ENCODE data around the gene IGSF9B.
"Not testable (repeated sequence)": the region's sequence is repeated elsewhere in the genome, so short reads cannot be mapped to it uniquely, and the experiment has no call there.

Gene IGSF9B, protein sequence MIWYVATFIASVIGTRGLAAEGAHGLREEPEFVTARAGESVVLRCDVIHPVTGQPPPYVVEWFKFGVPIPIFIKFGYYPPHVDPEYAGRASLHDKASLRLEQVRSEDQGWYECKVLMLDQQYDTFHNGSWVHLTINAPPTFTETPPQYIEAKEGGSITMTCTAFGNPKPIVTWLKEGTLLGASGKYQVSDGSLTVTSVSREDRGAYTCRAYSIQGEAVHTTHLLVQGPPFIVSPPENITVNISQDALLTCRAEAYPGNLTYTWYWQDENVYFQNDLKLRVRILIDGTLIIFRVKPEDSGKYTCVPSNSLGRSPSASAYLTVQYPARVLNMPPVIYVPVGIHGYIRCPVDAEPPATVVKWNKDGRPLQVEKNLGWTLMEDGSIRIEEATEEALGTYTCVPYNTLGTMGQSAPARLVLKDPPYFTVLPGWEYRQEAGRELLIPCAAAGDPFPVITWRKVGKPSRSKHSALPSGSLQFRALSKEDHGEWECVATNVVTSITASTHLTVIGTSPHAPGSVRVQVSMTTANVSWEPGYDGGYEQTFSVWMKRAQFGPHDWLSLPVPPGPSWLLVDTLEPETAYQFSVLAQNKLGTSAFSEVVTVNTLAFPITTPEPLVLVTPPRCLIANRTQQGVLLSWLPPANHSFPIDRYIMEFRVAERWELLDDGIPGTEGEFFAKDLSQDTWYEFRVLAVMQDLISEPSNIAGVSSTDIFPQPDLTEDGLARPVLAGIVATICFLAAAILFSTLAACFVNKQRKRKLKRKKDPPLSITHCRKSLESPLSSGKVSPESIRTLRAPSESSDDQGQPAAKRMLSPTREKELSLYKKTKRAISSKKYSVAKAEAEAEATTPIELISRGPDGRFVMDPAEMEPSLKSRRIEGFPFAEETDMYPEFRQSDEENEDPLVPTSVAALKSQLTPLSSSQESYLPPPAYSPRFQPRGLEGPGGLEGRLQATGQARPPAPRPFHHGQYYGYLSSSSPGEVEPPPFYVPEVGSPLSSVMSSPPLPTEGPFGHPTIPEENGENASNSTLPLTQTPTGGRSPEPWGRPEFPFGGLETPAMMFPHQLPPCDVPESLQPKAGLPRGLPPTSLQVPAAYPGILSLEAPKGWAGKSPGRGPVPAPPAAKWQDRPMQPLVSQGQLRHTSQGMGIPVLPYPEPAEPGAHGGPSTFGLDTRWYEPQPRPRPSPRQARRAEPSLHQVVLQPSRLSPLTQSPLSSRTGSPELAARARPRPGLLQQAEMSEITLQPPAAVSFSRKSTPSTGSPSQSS (N-terminal part only)

DNA sequence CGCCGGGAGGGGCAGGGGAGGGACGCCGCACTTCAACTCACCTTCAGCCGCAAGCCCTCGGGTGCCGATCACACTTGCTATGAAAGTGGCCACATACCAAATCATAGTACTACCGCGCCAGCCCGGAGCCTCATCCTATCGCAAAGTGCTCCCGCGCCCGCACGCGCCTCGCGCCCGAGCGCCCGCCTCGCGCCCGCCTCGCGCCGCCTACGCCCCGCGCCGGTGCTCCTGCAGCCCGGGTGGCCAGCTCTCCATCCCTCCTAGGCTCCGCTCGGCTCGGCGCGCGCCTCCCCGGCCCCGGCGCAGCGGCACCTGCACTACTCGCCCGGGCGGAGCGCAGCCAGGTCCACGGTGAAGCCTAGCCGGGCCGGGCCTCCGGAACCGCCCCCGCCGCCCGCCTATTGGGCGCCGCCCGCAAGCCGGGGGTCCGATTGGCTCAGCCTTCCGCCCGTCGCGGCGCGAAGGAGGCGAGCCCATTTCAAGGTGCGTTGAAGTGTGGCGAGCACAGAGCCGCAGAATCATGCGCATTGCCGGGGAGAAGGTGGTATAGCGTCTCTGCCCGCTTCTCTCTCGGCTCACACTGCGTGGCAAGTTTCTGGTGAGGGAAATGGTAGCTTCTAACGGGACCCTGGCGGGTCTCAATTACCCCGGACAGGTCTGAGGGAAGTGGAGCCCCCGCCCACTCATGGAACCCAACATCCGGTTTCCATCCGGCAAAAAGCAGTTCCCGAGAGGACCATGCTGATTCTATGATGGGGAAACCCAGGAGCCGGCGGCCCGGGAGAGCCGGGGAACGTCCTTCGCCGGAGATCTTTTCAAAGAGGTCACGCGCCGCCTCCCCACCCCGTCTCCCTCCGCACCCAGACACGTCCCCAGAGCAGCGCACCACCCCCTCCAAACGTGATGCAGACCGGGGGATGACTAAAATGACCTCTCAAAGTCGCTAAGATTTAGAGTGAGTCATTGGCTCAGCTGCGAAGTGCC, at the start of gene IGSF9B:
TSS of gene IGSF9B (minus strand) at position 319 of the 984 bp plus-strand sequence. CDS start at position 105, 214 bp downstream.
- peak; percentile 81 for DNase-seq

DNA sequence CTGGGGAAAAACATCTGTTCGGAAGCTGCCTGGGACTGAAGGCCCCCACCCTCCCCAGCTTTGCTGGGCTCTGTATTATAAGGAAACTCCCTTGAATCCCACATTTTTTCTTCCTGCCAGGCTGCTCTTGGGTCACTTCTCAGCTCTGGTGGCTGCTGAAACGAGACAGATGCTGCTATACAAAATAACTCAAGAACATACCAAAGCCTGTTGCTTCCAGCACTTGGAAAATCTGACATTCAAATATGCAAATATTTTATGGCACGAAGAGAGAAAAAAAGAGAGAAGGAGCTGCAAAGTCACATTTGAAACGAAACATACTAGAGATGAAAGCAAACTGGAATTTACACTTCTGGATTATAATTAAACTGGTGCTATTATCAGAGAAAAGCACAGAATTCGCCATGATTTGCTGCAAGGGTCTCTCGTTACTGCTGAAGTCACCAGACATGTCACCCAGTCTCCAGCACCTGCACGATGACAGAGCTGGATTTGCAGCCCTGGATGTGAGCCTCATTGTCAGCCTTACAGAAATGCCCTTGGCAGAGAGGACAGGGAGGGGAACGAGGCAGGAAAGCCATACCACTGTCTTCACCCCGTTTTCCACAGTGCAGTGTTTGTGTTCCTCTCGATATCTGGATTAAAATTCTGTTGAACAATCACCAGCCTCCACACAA, 47.9 kb upstream of the IGSF9B start:
- peak in 1 of 2 experiments; percentile 11 for DNase-seq

DNA sequence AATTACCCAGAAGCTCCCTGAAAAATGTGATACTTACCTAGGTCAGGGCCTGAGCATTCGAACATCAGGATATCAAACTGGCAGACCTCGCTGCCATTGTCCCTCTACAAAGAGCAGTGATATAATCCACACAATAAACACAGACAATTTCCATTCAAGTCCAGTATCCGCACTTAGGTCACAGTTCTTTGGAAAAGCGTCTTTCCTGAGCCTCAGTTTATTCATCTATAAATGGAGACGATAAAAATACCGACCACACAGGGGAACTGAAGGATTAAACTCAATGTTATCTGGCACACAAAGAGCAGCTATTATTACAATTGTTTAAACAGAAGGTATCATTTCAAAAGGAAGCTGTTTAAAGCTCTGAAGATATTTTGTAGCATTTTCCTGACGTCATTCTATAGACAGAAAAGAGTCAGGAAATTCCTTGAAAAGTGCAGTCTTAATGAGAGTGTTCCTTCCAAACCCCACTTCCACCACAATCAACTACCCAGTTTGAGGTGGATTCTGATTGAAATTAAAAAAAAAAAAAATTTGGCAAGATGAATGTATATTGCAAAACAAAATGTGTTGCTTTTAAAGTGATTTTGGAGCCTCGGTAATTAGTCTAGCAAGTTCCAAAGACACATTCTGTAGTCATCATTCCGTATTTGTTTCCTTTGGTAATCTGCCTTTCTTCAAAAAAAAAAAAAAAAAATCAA, 47.2 kb upstream of the IGSF9B start:
- no peak for DNase-seq

DNA sequence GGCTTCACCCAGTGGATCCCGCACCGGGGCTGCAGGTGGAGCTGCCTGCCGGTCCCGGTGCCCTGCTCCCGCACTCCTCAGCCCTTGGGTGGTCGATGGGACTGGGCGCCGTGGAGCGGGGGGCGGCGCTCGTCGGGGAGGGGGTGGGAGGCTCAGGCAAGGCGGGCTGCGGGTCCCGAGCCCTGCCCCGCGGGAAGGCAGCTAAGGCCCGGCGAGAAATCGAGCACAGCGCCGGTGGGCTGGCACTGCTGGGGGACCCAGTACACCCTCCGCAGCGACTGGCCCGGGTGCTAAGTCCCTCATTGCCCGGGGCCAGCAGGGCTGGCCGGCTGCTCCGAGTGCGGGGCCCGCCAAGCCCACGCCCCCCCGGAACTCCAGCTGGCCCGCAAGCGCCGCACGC, 46.1 kb upstream of the IGSF9B start:
- DNase-seq = not testable (repeated sequence)

DNA sequence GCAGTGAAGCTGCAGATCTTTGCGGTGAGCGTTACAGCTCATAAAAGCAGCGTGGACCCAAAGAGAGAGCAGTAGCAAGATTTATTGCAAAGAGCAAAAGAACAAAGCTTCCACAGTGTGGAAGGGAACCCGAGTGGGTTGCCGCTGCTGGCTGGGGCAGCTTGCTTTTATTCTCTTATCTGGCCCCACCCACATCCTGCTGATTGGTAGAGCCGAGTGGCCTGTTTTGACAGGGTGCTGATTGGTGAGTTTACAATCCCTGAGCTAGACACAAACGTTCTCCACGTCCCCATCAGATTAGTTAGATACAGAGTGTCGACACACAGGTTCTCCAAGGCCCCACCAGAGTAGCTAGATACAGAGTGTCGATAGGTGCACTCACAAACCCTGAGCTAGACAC, 45.6 kb upstream of the IGSF9B start:
- not testable (repeated sequence) for DNase-seq

DNA sequence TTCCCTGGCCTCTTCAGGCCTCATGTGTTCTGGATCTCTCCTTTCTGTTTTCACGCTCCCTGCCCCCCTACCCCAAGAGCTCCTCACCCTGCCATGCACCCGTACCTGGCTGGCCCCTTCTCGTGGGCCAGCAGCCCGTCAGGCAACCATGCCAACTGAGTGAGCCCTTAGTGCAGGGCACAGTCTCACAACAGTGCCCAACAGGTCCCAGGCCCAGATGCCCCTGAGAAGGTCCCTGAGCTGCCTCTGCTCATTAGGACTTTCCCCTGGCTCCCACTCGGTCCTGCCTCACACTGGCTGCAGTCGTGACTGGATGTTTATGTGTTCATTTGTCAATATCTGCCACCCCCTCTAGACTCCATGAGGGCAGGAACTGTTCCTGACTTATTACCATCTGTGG, 44.8 kb upstream of the IGSF9B start:
- DNase-seq = no peak

DNA sequence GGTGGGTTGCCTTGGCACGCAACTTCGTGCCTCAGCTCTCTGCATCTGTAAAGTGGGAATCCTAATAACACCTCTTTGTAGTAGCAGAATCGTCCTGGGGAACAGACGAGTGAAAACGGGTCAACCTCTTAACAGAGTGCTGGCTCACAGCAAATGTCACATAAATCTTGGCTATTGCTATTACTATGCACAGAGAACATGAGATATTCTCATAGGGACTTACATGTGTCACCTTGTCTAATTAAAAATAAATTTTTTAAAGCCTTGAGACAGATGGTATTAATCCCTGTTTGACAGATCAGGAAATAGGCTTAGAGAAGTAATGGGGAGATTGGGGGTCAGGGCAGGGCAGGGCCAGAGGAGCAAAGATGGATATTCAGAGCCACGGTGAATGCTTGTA, 44.3 kb upstream of the IGSF9B start:
- DNase-seq = no peak

DNA sequence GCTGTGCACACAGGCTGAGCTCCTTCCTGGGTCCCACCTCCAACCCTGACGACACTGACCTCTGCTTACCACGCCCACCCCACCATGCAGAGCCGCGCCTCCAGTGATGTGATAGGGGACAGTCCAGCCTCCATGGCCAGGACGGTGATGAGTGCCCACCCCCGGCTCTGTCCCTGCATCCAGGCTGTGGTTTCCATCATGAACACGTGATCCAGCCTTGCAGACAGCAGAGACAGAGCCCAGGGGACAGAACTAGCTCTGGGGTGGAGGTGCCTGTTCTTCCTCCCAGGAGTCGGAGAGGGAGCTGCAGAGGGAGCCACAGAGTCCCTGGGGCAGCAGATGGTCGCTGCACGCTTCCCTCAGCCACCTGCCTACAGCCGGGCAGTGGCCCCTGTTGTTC, 42.6 kb upstream of the IGSF9B start:
- DNase-seq = no peak

DNA sequence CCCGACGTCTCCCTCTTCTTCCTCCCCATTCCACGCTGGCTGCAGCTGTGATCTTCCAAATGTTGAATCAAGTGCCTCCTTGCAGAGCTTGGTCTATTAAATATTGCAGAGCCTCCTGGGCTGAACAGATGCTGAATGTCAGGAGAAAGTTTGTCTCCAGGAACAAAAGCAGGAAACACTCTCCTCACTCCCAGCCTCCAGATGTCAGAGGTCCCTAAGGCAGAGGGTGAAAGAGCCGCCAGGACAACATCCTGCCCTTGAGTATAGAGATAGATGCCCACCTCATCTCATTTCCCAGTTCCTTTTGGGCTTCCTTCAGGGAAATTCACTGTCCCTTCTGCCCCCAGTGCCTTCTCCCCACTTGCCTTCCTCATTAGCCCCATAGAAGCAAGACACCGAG, 40.8 kb upstream of the IGSF9B start:
- no peak for DNase-seq

DNA sequence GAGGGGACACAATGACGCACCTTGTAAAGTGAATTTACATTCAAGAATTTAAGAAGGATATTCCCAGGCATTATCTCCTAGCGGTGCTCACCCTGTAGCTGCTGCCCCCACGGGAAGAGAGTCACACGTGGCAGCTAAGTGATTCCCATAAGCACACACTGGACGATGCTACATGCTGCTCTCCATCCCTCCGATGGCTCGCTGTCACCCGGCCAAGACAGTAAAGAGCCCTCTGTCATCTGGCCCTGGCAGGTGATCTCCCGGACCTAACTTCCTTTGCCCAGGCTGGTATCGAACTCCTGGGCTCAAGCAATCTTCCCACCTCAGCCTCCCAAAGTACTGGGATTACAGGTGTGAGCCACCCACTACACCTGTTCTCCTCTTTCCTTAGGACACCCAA, 39.9 kb upstream of the IGSF9B start:
- DNase-seq = no peak

DNA sequence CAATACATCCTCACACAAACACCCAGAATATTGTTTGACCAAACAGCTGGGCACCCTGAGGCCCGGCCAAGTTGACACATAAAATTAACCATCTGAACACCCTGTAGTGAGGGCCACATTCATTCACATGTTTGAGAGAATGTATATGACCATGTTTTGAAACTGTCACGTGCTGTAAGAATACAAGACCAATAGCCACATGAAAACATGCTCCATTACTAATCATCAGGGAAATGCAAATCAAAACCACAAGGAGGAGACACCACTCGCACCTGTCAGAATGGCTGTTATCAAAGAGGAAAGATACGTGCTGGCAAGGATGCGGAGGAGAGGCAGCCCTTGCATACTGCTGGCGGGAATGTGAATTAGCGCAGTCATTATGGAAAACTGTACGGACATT, 38.3 kb upstream of the IGSF9B start:
- DNase-seq = no peak

DNA sequence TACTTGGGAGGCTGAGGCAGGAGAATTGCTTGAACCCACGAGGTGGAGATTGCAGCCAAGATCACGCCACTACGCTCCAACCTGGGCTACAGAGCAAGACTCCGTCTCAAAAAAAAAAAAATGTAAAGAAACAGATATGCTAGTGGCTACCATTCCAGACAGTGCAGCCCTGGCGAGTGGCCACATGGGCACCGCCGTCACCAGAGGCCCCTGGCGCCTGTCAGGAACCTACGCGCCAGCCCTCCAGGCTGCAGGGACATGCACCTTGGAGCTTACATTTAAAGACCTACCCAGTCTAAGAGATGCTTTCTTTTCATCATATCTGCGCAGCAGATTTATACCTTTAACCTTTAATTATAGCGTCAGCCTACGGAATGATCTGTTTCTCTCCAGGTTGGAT, 37.2 kb upstream of the IGSF9B start:
- no peak for DNase-seq

DNA sequence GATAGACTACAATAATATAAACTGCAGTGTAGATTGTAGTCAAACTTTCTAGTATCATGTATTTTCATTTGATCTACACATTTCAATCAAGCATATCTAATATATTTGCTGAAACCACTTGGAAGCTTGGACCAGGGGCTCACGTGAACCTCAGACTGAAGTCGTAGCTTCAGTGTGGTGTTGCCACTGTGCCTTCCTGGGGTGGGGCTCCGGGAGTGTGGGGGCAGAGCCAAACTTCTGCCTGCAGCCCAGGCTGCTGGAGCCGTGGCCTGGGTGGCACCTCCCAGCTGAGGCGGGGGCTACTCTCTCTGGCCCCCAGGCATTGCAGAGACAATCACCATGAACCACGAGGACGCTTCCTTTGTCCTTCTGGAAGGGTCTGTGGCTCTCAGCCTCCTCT, 36.3 kb upstream of the IGSF9B start:
- no peak for DNase-seq

DNA sequence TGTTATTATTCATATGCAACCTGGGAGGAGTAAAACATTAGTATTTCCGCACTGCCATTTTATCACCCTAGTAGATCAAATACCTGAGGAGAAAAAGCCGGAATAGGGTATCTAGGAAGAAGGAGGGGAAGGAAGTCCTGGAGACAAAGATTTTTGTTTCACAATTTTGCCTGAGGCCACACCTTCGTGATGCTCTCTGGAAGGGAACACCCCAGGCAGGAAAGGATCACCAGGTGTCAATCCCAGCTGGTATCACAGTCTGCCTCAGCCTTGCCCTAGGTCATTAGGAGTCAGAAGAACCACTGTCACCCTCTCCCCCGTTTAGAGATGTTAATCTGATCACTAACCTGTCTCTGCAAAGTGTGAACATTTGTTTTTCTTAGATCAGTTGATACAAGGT, 35.4 kb upstream of the IGSF9B start:
- no peak for DNase-seq

DNA sequence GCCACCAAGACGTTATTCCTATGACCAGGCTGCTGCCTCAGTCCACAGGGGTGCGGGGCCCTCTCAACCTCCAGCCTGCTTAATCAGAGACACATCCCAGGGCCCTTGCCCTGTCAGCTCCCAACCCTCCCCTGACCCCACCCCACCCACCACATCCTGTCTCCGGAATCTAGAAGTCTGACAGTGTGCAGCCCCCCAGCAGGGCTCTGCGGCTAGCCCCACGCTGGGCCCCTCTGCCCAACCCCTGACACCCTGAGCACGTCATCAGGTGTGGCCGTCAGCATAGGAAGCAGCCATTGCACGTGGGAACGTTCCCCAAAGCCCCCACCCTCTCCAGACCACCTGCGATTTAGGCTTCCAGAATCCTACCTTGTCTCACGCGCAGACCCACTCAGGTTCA, 34.3 kb upstream of the IGSF9B start:
- DNase-seq = no peak

DNA sequence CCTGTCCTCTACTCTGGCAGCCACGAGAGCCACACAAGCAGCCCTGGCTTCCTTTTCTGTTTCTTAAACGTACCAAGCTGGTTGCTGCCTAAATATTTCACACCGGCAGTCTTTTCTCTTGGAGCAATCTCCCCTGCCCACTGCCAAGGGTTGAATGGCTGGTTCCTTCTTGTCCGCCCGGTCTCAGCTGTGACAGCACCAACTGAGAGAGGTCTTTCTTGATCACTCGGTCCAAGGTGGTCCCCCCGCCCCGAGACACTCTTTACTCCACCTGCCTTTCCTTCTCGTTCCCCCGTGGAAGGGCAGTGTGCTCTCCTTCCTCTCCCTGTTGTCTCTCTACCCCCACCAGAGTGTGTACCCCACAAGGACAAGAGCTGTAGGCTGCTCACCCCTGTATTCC, 33.7 kb upstream of the IGSF9B start:
- DNase-seq = no peak

DNA sequence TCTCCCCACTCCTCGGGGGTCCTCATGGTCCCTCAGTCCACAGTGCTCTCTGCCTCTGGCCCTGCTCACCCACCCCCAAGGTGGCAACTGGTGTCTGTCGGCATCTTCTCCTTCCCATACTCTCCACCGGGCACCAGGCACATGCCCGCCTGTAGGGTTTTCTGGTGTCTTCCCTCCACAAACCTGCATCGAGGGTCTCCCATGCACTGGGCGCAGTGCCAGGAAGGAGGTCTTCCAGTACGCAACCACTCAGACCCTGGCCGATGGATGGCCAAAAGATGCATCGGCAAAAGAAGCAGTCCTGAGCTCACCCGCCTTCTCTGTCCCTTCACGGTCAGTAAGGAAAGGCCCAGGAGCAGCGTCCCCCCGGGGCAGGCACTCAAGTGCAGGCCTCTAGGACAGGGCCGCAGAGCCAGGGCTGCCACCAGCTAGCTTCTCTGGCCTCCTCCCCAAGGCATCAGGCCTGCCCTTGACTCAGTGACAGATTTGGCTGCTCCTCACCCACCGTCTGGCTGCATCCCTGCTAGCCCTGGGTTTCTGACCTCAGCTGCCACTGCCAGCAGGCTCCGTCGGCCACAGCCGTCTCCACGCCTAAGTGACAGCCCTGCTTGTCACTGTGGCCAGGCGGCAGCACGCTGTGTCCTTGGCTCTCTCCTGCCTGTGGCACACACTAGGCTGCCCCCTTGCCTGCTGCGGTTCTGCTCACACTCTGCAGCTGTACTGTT, 32.1 kb upstream of the IGSF9B start:
- peak in 1 of 2 experiments; percentile 24 for DNase-seq

DNA sequence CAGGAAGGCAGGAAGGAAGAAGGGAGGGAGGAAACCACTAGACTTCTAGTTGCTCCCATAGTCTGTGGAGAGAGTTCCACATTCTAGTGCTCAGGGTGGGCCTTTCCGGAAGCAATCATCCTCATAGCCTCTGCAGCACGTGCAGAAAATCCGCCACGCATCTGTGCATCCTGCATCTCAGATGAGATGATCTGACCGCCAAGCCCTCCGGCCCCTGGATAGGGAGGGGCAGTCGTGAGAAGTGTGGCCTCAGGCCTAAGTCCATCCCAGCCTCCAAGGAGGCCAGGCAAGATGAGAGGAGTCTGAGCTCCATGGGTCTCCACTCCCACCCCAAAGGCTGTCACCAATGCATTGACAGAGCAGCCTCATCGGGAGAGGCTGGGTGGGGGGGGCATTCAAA, 30.4 kb upstream of the IGSF9B start:
- no peak for DNase-seq

DNA sequence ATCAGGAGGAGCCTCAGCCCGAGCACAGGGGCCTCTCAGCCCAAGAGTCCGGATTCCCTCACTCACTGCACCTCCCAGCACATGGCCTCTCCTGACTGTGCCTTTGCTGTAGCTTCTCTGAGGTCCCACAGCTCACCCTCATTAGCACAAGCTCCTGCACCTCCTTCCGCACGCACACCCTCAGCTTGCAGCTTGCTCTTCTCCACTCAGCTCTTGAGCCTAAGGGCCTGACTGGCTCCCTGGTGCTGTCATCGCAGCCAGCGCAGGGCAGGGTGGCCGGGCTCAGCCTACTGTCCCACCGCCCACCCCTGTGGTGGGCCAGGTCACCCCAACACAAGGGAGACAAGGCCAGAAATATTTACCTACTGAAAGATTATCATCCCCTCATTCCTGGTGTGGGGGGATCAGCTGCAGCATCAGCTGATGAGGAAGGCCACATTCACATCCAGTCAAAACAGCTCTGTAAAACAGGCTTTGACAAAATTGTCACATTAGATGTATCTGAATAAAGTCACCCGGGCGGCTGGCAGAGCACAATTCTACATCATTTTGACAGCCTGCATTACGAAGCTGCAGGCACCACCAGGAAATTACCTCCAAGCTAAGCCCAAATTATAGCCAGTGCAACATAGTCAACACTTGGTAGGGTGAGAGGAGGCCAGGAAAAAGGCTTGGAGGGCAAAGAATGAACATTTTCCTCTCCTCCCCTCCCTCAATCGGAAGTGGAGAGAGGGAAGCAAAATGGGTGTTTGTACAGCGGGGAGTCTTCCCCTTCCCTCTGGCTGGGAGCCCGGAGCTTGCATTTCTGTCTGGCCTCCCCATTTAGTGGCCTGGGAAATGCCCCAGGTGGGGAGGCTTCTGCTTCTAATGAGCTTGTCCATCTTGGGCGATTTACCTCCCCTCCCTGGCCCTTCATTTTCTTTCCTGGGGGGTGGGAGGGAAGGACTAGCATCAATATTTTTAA, 29.5 kb upstream of the IGSF9B start:
- no peak for DNase-seq

All from SHP77 (cell line).